CD8-positive, alpha-beta memory T cell (primary cell): ENCODE results near the gene MAGEB10. TPM values are rescaled to one million over a fixed set of nuclear protein-coding genes. Genes with fewer than 3 reads are reported as not detected.

Experiments
- polyA plus RNA-seq: library from polyadenylated mRNA; unstranded; fragments of 300-500 nt; fragmentation: Illumina TruSeq; gene quantifications from one replicate; pipeline ENCODE4 v1.2.3, GENCODE V29; 2021
- total RNA-seq, 2 experiments: library from RNA; stranded (reverse); gene quantifications; one replicate each; pipeline ENCODE4 v1.2.3, GENCODE V29; 2021

The MAGEB10 gene
- total and polyA plus RNA-seq, 3 experiments from 2014 or later = not detected

Other genes starting within 250 kb of the MAGEB10 start
- gene DCAF8L2, start 217.6 kb upstream of the MAGEB10 start, total RNA-seq = not detected
- gene DCAF8L2, start 217.6 kb upstream of the MAGEB10 start, polyA plus RNA-seq = not detected
- gene DCAF8L1, start 173.5 kb downstream of the MAGEB10 start, total RNA-seq = not detected
- gene DCAF8L1, start 173.5 kb downstream of the MAGEB10 start, polyA plus RNA-seq = not detected